22Rv1 (cell line): Measurements from ENCODE around the gene OR1M1.

ENCODE experiments used
- CTCF ChIP-seq: fragments of 450-650 bp; IDR thresholded peaks from 2 replicates; pipeline ENCODE4 v1.5.1; 2017; ENCODE audit warnings: mild to moderate bottlenecking
- ZFX ChIP-seq: fragments of 450-650 bp; IDR thresholded peaks from 2 replicates; pipeline ENCODE4 v1.6.1; 2017; ENCODE audit warnings: antibody characterized with exemption, borderline replicate concordance

- TF ChIP-seq CTCF (no peak), ZFX (no peak)
Observed at GRCh38 chr19:9052894-9053293, 34.0 kb upstream of the OR1M1 start.
